Thyroid gland (tissue), 4 donors: ENCODE data around the gene UST. TPM values are rescaled to one million over a fixed set of nuclear protein-coding genes. Genes with fewer than 3 reads are reported as not detected.

Experiments used
- DNase-seq, 2 donors: peaks; one replicate each; pipeline ENCODE4 v3.0.0-alpha.2; 2019
- H3K27ac ChIP-seq, 3 donors: fragments of 200-600 bp; sonication (generic); 1 replicate in 2 of 3; 2 replicates in 1 of 3; pipeline ENCODE4 v1.5.1; 2016 to 2019; ENCODE audit warnings: mild to moderate bottlenecking in 1 of 3, moderate library complexity in 1 of 3
- H3K27me3 ChIP-seq: fragments of 200-600 bp; sonication (generic); one replicate; pipeline ENCODE4 v1.5.1; 2019
- H3K36me3 ChIP-seq, 2 donors: fragments of 200-600 bp; sonication (generic); one replicate each; pipeline ENCODE4 v1.5.1; 2016 to 2019
- H3K4me1 ChIP-seq, 2 donors: fragments of 200-600 bp; sonication (generic); one replicate each; pipeline ENCODE4 v1.5.1; 2017 to 2019
- H3K4me3 ChIP-seq, 3 donors: fragments of 200-600 bp; sonication (generic); replicated peaks in 1 of 3; 1 replicate in 2 of 3; 2 replicates in 1 of 3; pipeline ENCODE4 v1.5.1; 2016; ENCODE audit warnings: mild to moderate bottlenecking in 1 of 3
- H3K9me3 ChIP-seq: fragments of 200-600 bp; sonication (generic); one replicate; pipeline ENCODE4 v1.5.1; 2017
- POLR2A ChIP-seq, 2 donors: fragments of 450-650 bp; IDR thresholded peaks; one replicate each; pipeline ENCODE4 v1.6.1; 2017; ENCODE audit warnings: antibody characterized with exemption in 2 of 2, mild to moderate bottlenecking in 2 of 2, moderate library complexity in 1 of 2
- WGBS, 2 donors: methylation state at CpG; one replicate each; pipeline ENCODE4 v1.1.5; 2017; 5-methylcytosine and 5-hydroxymethylcytosine counted together
- intact Hi-C: fragments of 100-400 bp; cut with DNase I; formaldehyde crosslinking; loops from one replicate; pipeline ENCODE4 v1.15.1; 2023
- total RNA-seq, 4 donors: library from RNA; depleted of rRNA; stranded (reverse); fragments of >200 nt; gene quantifications; one replicate each; pipeline ENCODE4 v1.2.3, GENCODE V29; 2016
- TF ChIP-seq, protein P1 (sequence below), 6 experiments: fragments of 200-600 bp in 3 of 6; fragments of 450-650 bp in 3 of 6; sonication (generic) in 3 of 6; IDR thresholded peaks; one replicate each; pipeline ENCODE4 v1.5.1; 2016 to 2019; ENCODE audit warnings: antibody characterized with exemption in 6 of 6, mild to moderate bottlenecking in 2 of 6, inconsistent platforms in 1 of 6, moderate library complexity in 1 of 6

UST gene
- total RNA-seq, 4 donors from 2014 or later: 73.4 to 91.2 (median 81.4) TPM

DNA sequence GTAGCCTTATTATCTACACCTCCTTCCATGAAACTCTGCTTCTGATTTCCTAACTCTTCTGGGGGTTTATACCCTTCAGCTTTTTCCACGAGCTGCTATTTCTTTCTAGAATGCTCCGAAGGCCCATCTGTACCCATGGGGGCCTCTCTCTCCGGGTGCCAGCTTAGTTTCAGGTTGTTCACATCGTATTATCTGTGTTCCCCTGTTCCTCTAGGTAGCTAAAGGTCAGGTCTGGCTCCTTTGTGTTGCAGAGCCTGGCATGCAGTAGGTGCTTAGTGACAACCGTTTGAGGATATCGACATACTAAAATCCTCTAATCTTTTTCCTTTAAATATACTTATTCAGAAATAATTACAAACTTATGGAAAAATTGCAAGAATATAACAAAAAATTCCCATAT is 73.0 kb downstream of the UST start:
- TF ChIP-seq, protein P1, sequence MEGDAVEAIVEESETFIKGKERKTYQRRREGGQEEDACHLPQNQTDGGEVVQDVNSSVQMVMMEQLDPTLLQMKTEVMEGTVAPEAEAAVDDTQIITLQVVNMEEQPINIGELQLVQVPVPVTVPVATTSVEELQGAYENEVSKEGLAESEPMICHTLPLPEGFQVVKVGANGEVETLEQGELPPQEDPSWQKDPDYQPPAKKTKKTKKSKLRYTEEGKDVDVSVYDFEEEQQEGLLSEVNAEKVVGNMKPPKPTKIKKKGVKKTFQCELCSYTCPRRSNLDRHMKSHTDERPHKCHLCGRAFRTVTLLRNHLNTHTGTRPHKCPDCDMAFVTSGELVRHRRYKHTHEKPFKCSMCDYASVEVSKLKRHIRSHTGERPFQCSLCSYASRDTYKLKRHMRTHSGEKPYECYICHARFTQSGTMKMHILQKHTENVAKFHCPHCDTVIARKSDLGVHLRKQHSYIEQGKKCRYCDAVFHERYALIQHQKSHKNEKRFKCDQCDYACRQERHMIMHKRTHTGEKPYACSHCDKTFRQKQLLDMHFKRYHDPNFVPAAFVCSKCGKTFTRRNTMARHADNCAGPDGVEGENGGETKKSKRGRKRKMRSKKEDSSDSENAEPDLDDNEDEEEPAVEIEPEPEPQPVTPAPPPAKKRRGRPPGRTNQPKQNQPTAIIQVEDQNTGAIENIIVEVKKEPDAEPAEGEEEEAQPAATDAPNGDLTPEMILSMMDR (IDR thresholded peaks at IDR 0.05): no peak
- no peak for TF ChIP-seq POLR2A (IDR thresholded peaks at IDR 0.05)
- no peak overlapping the region for H3K27ac ChIP-seq
- H3K4me1 ChIP-seq: peaks cover 27 to 41% of the 10 kb centered on the region in 2 donors
- no peaks in the 10 kb centered on the region for H3K27me3 ChIP-seq
- intact Hi-C loops: no loop called here
- WGBS, 2 donors: 82 to 91% methylated on average over 6 of the region's 6 CpGs
- no peak overlapping the region for H3K4me3 ChIP-seq
- DNase-seq: no peak
- no peaks in the 10 kb centered on the region for H3K9me3 ChIP-seq
- no peaks in the 10 kb centered on the region for H3K36me3 ChIP-seq

DNA sequence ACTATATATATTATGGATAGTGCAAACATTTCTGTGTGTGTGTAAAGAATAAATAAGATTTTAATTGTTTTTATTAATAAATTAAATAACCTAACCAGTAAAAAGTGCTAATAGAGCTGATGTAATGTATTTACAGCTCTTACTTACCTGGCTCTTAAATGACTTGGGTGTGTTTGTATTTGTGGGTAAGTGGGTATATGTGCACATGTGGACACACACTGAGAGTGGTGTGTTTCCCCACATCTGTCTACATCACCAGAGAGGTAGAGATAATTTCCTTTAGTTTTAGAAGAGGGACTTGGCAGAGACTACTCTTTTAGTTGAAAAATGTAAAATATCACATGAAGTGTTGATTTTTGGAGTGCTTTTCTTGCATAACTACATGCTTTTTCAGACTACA is 76.0 kb downstream of the UST start:
- Histone ChIP-seq H3K4me3 (no peak overlapping the region), H3K27me3 (no peaks in the 10 kb centered on the region), H3K36me3 (no peaks in the 10 kb centered on the region), H3K4me1 (peaks cover 12 to 24% of the 10 kb centered on the region in 2 donors), H3K27ac (peak overlapping the region in 1 of 3 donors; percentile 29), H3K9me3 (no peaks in the 10 kb centered on the region)
- intact Hi-C loops: no loop called here
- TF ChIP-seq POLR2A (IDR thresholded peaks at IDR 0.05): no peak
- TF ChIP-seq, protein P1 (IDR thresholded peaks at IDR 0.05): no peak
- no peak for DNase-seq

DNA sequence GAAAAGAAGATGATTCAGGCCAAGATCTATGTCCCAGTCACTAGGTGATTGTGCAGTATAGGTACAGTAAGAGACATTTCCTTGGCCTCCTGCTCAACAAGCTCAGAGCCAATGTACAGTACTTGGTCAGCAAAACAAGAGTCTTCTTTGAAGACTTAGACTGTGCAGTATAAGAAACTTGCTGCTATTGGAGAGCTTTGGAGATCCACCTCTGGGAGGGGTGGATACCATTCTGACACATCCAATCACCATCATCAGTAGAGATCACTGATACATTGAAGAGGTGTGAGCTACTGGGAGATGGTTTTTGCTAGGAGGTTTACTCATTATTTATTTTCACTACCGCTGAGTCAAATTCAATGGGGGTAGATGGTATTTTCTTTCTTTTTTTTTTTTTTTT is 77.5 kb downstream of the UST start:
- Histone ChIP-seq H3K27ac (no peak overlapping the region), H3K4me3 (no peak overlapping the region), H3K27me3 (no peaks in the 10 kb centered on the region), H3K9me3 (no peaks in the 10 kb centered on the region), H3K36me3 (no peaks in the 10 kb centered on the region), H3K4me1 (peaks cover 7 to 18% of the 10 kb centered on the region in 2 donors)
- TF ChIP-seq, protein P1 (IDR thresholded peaks at IDR 0.05): no peak
- TF ChIP-seq POLR2A (IDR thresholded peaks at IDR 0.05): no peak
- intact Hi-C loops: no loop called here
- no peak for DNase-seq
- WGBS, 2 donors: 100% methylated on average over 1 of the region's 1 CpG

DNA sequence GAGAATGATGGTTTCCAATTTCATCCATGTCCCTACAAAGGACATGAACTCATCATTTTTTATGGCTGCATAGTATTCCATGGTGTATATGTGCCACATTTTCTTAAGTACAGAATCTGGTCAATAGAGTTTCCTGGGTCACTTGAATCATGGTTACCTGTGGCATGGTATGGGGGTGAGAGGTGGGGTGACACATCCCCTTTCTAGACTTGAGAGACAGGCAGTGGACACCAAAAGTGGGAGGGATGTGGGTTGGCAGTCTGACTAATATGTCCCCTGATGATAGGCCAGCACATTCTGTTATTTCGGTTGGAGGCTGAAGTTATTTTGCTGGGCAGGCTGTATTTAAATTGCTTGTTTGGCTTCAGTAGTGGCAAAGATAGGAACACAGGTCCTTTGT is 78.1 kb downstream of the UST start:
- H3K27me3 ChIP-seq: no peaks in the 10 kb centered on the region
- intact Hi-C loops: no loop called here
- no peak for TF ChIP-seq POLR2A (IDR thresholded peaks at IDR 0.05)
- TF ChIP-seq, protein P1 (IDR thresholded peaks at IDR 0.05): no peak
- 79 to 95% methylated on average over 1 of the region's 1 CpG for WGBS, 2 donors
- no peak overlapping the region for H3K27ac ChIP-seq
- no peak for DNase-seq
- H3K36me3 ChIP-seq: no peaks in the 10 kb centered on the region
- H3K4me3 ChIP-seq: no peak overlapping the region
- peaks cover 7 to 25% of the 10 kb centered on the region in 2 donors for H3K4me1 ChIP-seq
- no peaks in the 10 kb centered on the region for H3K9me3 ChIP-seq

DNA sequence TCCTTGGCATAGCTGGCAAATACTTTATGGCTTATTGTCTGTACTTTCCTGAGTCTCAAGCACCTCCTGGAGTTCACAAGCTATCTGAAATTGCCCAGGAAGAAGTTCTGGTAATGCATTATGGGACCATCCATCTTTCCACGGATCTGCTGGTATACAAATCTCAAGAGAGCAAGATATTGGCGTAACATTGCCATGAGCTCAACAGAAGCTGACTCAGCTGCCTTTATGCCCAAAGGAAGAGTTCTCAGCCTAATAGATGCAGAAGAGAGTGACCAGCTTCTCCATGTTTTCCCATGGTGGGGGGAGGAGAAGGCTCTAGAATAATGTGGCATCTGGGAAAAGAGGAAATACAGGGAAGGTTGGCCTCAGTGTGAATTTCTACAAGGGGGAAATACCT is 78.7 kb downstream of the UST start:
- Histone ChIP-seq H3K36me3 (no peaks in the 10 kb centered on the region), H3K27ac (no peak overlapping the region), H3K4me3 (no peak overlapping the region), H3K4me1 (peaks cover 7 to 26% of the 10 kb centered on the region in 2 donors), H3K9me3 (no peaks in the 10 kb centered on the region), H3K27me3 (no peaks in the 10 kb centered on the region)
- intact Hi-C loops: no loop called here
- no peak for DNase-seq
- no peak for TF ChIP-seq POLR2A (IDR thresholded peaks at IDR 0.05)
- WGBS, 2 donors: 82 to 91% methylated on average over 2 of the region's 2 CpGs
